Fibroblast of peridontal ligament (primary cell): ENCODE data around the gene DUSP11.
"Not testable (repeated sequence)": the region's sequence is repeated elsewhere in the genome, so short reads cannot be mapped to it uniquely, and the experiment has no call there.

Experiments used
- DNase-seq: peaks from one replicate; pipeline ENCODE4 v3.0.0-alpha.2; 2010; ENCODE audit errors: extremely low read depth

DUSP11 gene

GRCh38 chr2:73772819-73773218 lies 7.1 kb downstream of the DUSP11 start:
- no peak for DNase-seq

GRCh38 chr2:73770725-73771124 lies 9.2 kb downstream of the DUSP11 start:
- DNase-seq, result no peak

- no peak for DNase-seq
Measured at GRCh38 chr2:73766994-73767393, 12.9 kb downstream of the DUSP11 start.

GRCh38 chr2:73766349-73766748 lies 13.6 kb downstream of the DUSP11 start:
- no peak for DNase-seq

- no peak for DNase-seq
Measured at GRCh38 chr2:73764945-73765344, 15.0 kb downstream of the DUSP11 start.

- no peak for DNase-seq
Measured at GRCh38 chr2:73762571-73762970, 17.3 kb downstream of the DUSP11 start.

- no peak for DNase-seq
Measured at GRCh38 chr2:73759904-73760303, 20.0 kb downstream of the DUSP11 start.

GRCh38 chr2:73759285-73759764 lies 20.6 kb downstream of the DUSP11 start:
- peak; percentile 33 for DNase-seq

- not testable (repeated sequence) for DNase-seq
Measured at GRCh38 chr2:73754332-73754731, 25.6 kb downstream of the DUSP11 start.

- no peak for DNase-seq
Measured at GRCh38 chr2:73749314-73749713, 30.6 kb downstream of the DUSP11 start.

GRCh38 chr2:73746877-73747208 lies 33.1 kb downstream of the DUSP11 start:
- DNase-seq, result no peak

GRCh38 chr2:73746015-73746876 lies 33.7 kb downstream of the DUSP11 start:
- no peak for DNase-seq

- no peak for DNase-seq
Measured at GRCh38 chr2:73740767-73741166, 39.1 kb downstream of the DUSP11 start.

- DNase-seq, result no peak
Measured at GRCh38 chr2:73739101-73739500, 40.8 kb downstream of the DUSP11 start.

GRCh38 chr2:73736855-73737779 lies 42.8 kb downstream of the DUSP11 start, which contains the start of gene TPRKB:
Gene TPRKB, minus strand, starts transcription at chr2:73737345. Its CDS starts 2,776 bp downstream, at chr2:73734569.
- peak; percentile 96 for DNase-seq

GRCh38 chr2:73736378-73736777 lies 43.5 kb downstream of the DUSP11 start:
- DNase-seq, result no peak

- DNase-seq, result no peak
Measured at GRCh38 chr2:73730810-73731209, 49.1 kb downstream of the DUSP11 start.

- DNase-seq, result no peak
Measured at GRCh38 chr2:73728711-73729110, 51.2 kb downstream of the DUSP11 start.

GRCh38 chr2:73728043-73728442 lies 51.9 kb downstream of the DUSP11 start:
- no peak for DNase-seq

GRCh38 chr2:73726657-73727056 lies 53.2 kb downstream of the DUSP11 start:
- not testable (repeated sequence) for DNase-seq

- no peak for DNase-seq
Measured at GRCh38 chr2:73718851-73719621, 60.9 kb downstream of the DUSP11 start.

GRCh38 chr2:73718421-73718820 lies 61.5 kb downstream of the DUSP11 start:
- no peak for DNase-seq
